OCI-LY1 (cell line): ENCODE measurements around the gene BACH2.

Experiments
- H2AFZ ChIP-seq: fragments of 200-600 bp; sonication (generic), shearing (Covaris generic); 2 replicates; pipeline ENCODE4 v1.6.0; 2014; ENCODE audit warnings: antibody characterized with exemption, mild to moderate bottlenecking, low read length
- H3F3A ChIP-seq: fragments of 200-600 bp; sonication (generic), shearing (Covaris generic); 2 replicates; pipeline ENCODE4 v1.6.0; 2014; ENCODE audit warnings: mild to moderate bottlenecking, antibody characterized with exemption, low read length, moderate library complexity; ENCODE audit not compliant: insufficient read depth
- H3K27ac ChIP-seq: fragments of 200-600 bp; sonication (generic); 2 replicates; pipeline ENCODE4 v1.5.1; 2014; ENCODE audit warnings: low read length, mixed run types, mild to moderate bottlenecking, low read depth; ENCODE audit not compliant: poor library complexity, severe bottlenecking
- H3K27me3 ChIP-seq: fragments of 200-600 bp; sonication (generic); 2 replicates; pipeline ENCODE4 v1.6.0; 2014; ENCODE audit warnings: antibody characterized with exemption, mild to moderate bottlenecking, low read length, moderate library complexity; ENCODE audit not compliant: insufficient read depth
- H3K36me3 ChIP-seq: fragments of 200-600 bp; sonication (generic); 2 replicates; pipeline ENCODE4 v1.6.1; 2014; ENCODE audit warnings: mild to moderate bottlenecking, antibody characterized with exemption, low read length, moderate library complexity, mixed read lengths; ENCODE audit not compliant: insufficient read depth
- H3K4me1 ChIP-seq: fragments of 200-600 bp; sonication (generic); 2 replicates; pipeline ENCODE4 v1.5.1; 2014; ENCODE audit warnings: mild to moderate bottlenecking, low read length, moderate library complexity; ENCODE audit not compliant: insufficient read depth, severe bottlenecking
- H3K4me2 ChIP-seq: fragments of 200-600 bp; sonication (generic), shearing (Covaris generic); 2 replicates; pipeline ENCODE4 v1.6.1; 2014; ENCODE audit warnings: low read length
- H3K4me3 ChIP-seq: fragments of 200-600 bp; sonication (generic); 2 replicates; pipeline ENCODE4 v1.5.1; 2014; ENCODE audit warnings: low read length, low read depth, mild to moderate bottlenecking, mixed read lengths; ENCODE audit not compliant: poor library complexity, severe bottlenecking
- H3K79me2 ChIP-seq: fragments of 200-600 bp; shearing (Covaris generic); 2 replicates; pipeline ENCODE4 v1.6.1; 2016; ENCODE audit warnings: mixed run types, low read length, mixed read lengths; ENCODE audit not compliant: insufficient read depth
- H3K9ac ChIP-seq: fragments of 200-600 bp; sonication (generic), shearing (Covaris generic); 2 replicates; pipeline ENCODE4 v1.6.1; 2014; ENCODE audit warnings: mild to moderate bottlenecking, low read length, mixed read lengths
- H3K9me2 ChIP-seq: fragments of 200-600 bp; sonication (generic), shearing (Covaris generic); 2 replicates; pipeline ENCODE4 v1.6.1; 2014; ENCODE audit warnings: low read depth, mild to moderate bottlenecking, low read length, mixed read lengths
- H3K9me3 ChIP-seq: fragments of 200-600 bp; shearing (Covaris generic); 2 replicates; pipeline ENCODE4 v1.6.1; 2014; ENCODE audit warnings: low read length, mixed read lengths
- H4K20me1 ChIP-seq: fragments of 200-600 bp; sonication (generic), shearing (Covaris generic); 2 replicates; pipeline ENCODE4 v1.6.0; 2016; ENCODE audit warnings: mild to moderate bottlenecking, low read length; ENCODE audit not compliant: insufficient read depth
- CTCF ChIP-seq: fragments of 200-600 bp; sonication (generic), shearing (Covaris generic); IDR thresholded peaks from 2 replicates; pipeline ENCODE4 v1.5.1; 2017; ENCODE audit warnings: mild to moderate bottlenecking, antibody characterized with exemption, low read length, moderate library complexity, mixed read lengths
- EZH2 ChIP-seq: fragments of 200-600 bp; sonication (generic), shearing (Covaris generic); IDR thresholded peaks from 2 replicates; pipeline ENCODE4 v1.8.0; 2017; ENCODE audit warnings: borderline replicate concordance, mixed run types, mild to moderate bottlenecking, antibody characterized with exemption, low read length, moderate library complexity, mixed read lengths

BACH2 gene

GRCh38 chr6:89888138-89888514 lies 408.5 kb downstream of the BACH2 start:
- TF ChIP-seq EZH2 (no peak), CTCF (no peak)
- H3K9me3 ChIP-seq, result no peaks in the 10 kb centered on the region
- no peak overlapping the region for H2AFZ ChIP-seq
- H3K4me1 ChIP-seq, result no peaks in the 10 kb centered on the region
- no peaks in the 10 kb centered on the region for H3K36me3 ChIP-seq
- H3K27me3 ChIP-seq, result no peaks in the 10 kb centered on the region; the same call in 1 of the 2 replicates
- no peak overlapping the region for H3K4me2 ChIP-seq
- no peaks in the 10 kb centered on the region for H3F3A ChIP-seq
- H3K9me2 ChIP-seq, result no peaks in the 10 kb centered on the region
- H4K20me1 ChIP-seq, result no peaks in the 10 kb centered on the region
- H3K27ac ChIP-seq, result no peak overlapping the region
- no peak overlapping the region for H3K4me3 ChIP-seq
- H3K79me2 ChIP-seq, result no peaks in the 10 kb centered on the region
- no peak overlapping the region for H3K9ac ChIP-seq

DNA sequence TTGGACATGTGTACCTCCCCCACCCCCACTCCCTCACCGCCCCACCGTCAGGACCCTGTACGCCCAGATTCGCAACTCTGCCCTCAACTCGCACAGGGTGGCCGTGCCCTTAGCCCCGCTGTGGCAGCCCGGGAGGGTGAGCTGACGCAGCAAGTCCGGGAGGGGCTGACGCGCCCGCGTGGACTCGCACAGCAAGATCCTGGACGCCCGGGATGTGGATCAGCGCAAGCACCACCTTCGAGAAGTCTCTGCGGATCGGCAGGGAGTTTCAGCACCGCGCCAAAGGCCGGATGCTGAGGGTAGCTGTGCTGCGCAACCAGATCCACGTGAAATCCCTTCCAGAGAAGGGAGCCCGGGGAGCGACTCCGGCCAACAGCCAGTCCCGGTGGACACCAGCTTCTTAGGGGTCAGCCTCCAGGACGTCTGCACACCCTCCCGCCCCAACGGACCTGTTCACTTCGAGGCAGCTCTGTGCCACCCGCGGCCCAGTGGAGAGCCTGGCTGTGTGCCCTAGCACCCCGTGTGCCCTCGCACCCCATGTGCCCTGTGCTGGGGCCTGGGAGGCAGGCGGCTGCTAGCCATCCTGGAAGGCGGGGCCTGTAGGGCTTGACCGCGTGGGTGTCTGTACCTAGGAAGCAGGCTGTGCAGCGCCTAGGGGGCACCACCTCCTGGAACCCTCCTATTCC lies 409.0 kb downstream of the BACH2 start:
- H2AFZ ChIP-seq, result no peak overlapping the region
- H3K4me2 ChIP-seq, result no peak overlapping the region
- no peaks in the 10 kb centered on the region for H3F3A ChIP-seq

GRCh38 chr6:89886378-89887120 lies 410.1 kb downstream of the BACH2 start:
- no peaks in the 10 kb centered on the region for H3K36me3 ChIP-seq
- no peak overlapping the region for H3K9ac ChIP-seq
- TF ChIP-seq EZH2 (no peak), CTCF (no peak)
- no peak overlapping the region for H3K4me3 ChIP-seq
- H3F3A ChIP-seq, result no peaks in the 10 kb centered on the region
- H3K27ac ChIP-seq, result no peak overlapping the region
- no peaks in the 10 kb centered on the region for H3K9me3 ChIP-seq
- H3K4me1 ChIP-seq, result no peaks in the 10 kb centered on the region
- no peak overlapping the region for H3K4me2 ChIP-seq
- H4K20me1 ChIP-seq, result no peaks in the 10 kb centered on the region
- H3K9me2 ChIP-seq, result no peaks in the 10 kb centered on the region
- H3K27me3 ChIP-seq, result no peaks in the 10 kb centered on the region; the same call in 1 of the 2 replicates
- H3K79me2 ChIP-seq, result no peaks in the 10 kb centered on the region
- no peak overlapping the region for H2AFZ ChIP-seq

More for the DNA sequence above, 409.0 kb downstream of the BACH2 start:
- Histone ChIP-seq H3K27ac (no peak overlapping the region), H3K4me1 (no peaks in the 10 kb centered on the region), H3K27me3 (no peaks in the 10 kb centered on the region; the same call in 1 of the 2 replicates), H3K4me3 (no peak overlapping the region), H3K36me3 (no peaks in the 10 kb centered on the region), H4K20me1 (no peaks in the 10 kb centered on the region), H3K79me2 (no peaks in the 10 kb centered on the region), H3K9ac (no peak overlapping the region), H3K9me2 (no peaks in the 10 kb centered on the region), H3K9me3 (no peaks in the 10 kb centered on the region)
- TF ChIP-seq CTCF, result no peak
- no peak for TF ChIP-seq EZH2
